ENCODE measurements around the gene LMX1A.

GRCh38 chr1:165161130-165161529 is 195.4 kb downstream of the LMX1A start:
- TF ChIP-seq POLR2A (IDR thresholded peaks at IDR 0.05; ENCODE audit: low read length): no peak
- no peak for TF ChIP-seq GATA1 (IDR thresholded peaks at IDR 0.05; ENCODE audit: low read depth, low read length)
